DMS 273 treated with DMSO at 0.1 percent for 48 hours (cell line): ENCODE results near the gene SUCLG2.

Source experiments
- DNase-seq: peaks from one replicate; lab custom pipeline; 2025; lab: John Stamatoyannopoulos, UW

Gene SUCLG2

GRCh38 chr3:67509471-67510075, 144.8 kb downstream of the SUCLG2 start:
- DNase-seq, result no peak

- DNase-seq, result no peak
Measured at GRCh38 chr3:67507584-67507983, 146.8 kb downstream of the SUCLG2 start.

GRCh38 chr3:67500709-67501108, 153.7 kb downstream of the SUCLG2 start:
- no peak for DNase-seq

- DNase-seq, result no peak
Measured at GRCh38 chr3:67497746-67498145, 156.7 kb downstream of the SUCLG2 start.

GRCh38 chr3:67495751-67496150, 158.7 kb downstream of the SUCLG2 start:
- no peak for DNase-seq

GRCh38 chr3:67493808-67494207, 160.6 kb downstream of the SUCLG2 start:
- DNase-seq, result no peak

- DNase-seq, result no peak
Measured at GRCh38 chr3:67490658-67491057, 163.8 kb downstream of the SUCLG2 start.

GRCh38 chr3:67489816-67490215, 164.6 kb downstream of the SUCLG2 start:
- DNase-seq, result no peak

- no peak for DNase-seq
Measured at GRCh38 chr3:67487564-67488114, 166.8 kb downstream of the SUCLG2 start.

GRCh38 chr3:67486883-67487282, 167.5 kb downstream of the SUCLG2 start:
- no peak for DNase-seq

- DNase-seq, result no peak
Measured at GRCh38 chr3:67484085-67484484, 170.3 kb downstream of the SUCLG2 start.

- no peak for DNase-seq
Measured at GRCh38 chr3:67481126-67481525, 173.3 kb downstream of the SUCLG2 start.

GRCh38 chr3:67478423-67478822, 176.0 kb downstream of the SUCLG2 start:
- DNase-seq, result no peak

- DNase-seq, result no peak
Measured at GRCh38 chr3:67474311-67474710, 180.1 kb downstream of the SUCLG2 start.

- no peak for DNase-seq
Measured at GRCh38 chr3:67472674-67473201, 181.7 kb downstream of the SUCLG2 start.

- no peak for DNase-seq
Measured at GRCh38 chr3:67470207-67470606, 184.2 kb downstream of the SUCLG2 start.

GRCh38 chr3:67468511-67468910, 185.9 kb downstream of the SUCLG2 start:
- no peak for DNase-seq

GRCh38 chr3:67463656-67464055, 190.8 kb downstream of the SUCLG2 start:
- DNase-seq, result no peak

- DNase-seq, result no peak
Measured at GRCh38 chr3:67462187-67462586, 192.2 kb downstream of the SUCLG2 start.

GRCh38 chr3:67461667-67462142, 192.7 kb downstream of the SUCLG2 start:
- peak; percentile 80 for DNase-seq

- DNase-seq, result no peak
Measured at GRCh38 chr3:67460841-67461510, 193.4 kb downstream of the SUCLG2 start.

GRCh38 chr3:67459796-67460195, 194.6 kb downstream of the SUCLG2 start:
- DNase-seq, result no peak

- DNase-seq, result peak; percentile 58
Measured at GRCh38 chr3:67458896-67459530, 195.4 kb downstream of the SUCLG2 start.
